ENCODE results near the gene CLEC17A. TPM values are rescaled to one million over a fixed set of nuclear protein-coding genes. Genes with fewer than 3 reads are reported as not detected.
"Not testable (repeated sequence)": the region's sequence is repeated elsewhere in the genome, so short reads cannot be mapped to it uniquely, and the experiment has no call there.

The CLEC17A gene
- total RNA-seq, 1 donor from 2014 or later = 0.08 TPM

- no peak for TF ChIP-seq CTCF (IDR thresholded peaks at IDR 0.05; ENCODE audit: insufficient read depth, low read length, poor library complexity, severe bottlenecking)
- no peak overlapping the region for H3K4me3 ChIP-seq (ENCODE audit: low read depth, low read length)
- H3K27me3 ChIP-seq (ENCODE audit: control insufficient read depth, insufficient read depth, low read length) = no peaks in the 10 kb centered on the region
- DNase-seq (ENCODE audit: low read depth) = no peak
- no peaks in the 10 kb centered on the region for H3K36me3 ChIP-seq (ENCODE audit: control insufficient read depth, insufficient read depth, low read length)
Measured at GRCh38 chr19:14575428-14575980, 7.4 kb upstream of the CLEC17A start.

- no peak for TF ChIP-seq CTCF (IDR thresholded peaks at IDR 0.05; ENCODE audit: insufficient read depth, low read length, poor library complexity, severe bottlenecking)
- no peak for DNase-seq (ENCODE audit: low read depth)
- no peak overlapping the region for H3K4me3 ChIP-seq (ENCODE audit: low read depth, low read length)
- no peaks in the 10 kb centered on the region for H3K36me3 ChIP-seq (ENCODE audit: control insufficient read depth, insufficient read depth, low read length)
- H3K27me3 ChIP-seq (ENCODE audit: control insufficient read depth, insufficient read depth, low read length) = no peaks in the 10 kb centered on the region
Measured at GRCh38 chr19:14576363-14576762, 6.5 kb upstream of the CLEC17A start.

GRCh38 chr19:14577264-14577663 lies 5.6 kb upstream of the CLEC17A start:
- Histone ChIP-seq H3K27me3 (ENCODE audit: control insufficient read depth, insufficient read depth, low read length) (no peaks in the 10 kb centered on the region), H3K36me3 (ENCODE audit: control insufficient read depth, insufficient read depth, low read length) (no peaks in the 10 kb centered on the region), H3K4me3 (ENCODE audit: low read depth, low read length) (no peak overlapping the region)
- no peak for DNase-seq (ENCODE audit: low read depth)
- TF ChIP-seq CTCF (IDR thresholded peaks at IDR 0.05; ENCODE audit: insufficient read depth, low read length, poor library complexity, severe bottlenecking) = no peak

- no peak overlapping the region for H3K4me3 ChIP-seq (ENCODE audit: low read depth, low read length)
- H3K27me3 ChIP-seq (ENCODE audit: control insufficient read depth, insufficient read depth, low read length) = no peaks in the 10 kb centered on the region
- no peak for DNase-seq (ENCODE audit: low read depth)
- no peak for TF ChIP-seq CTCF (IDR thresholded peaks at IDR 0.05; ENCODE audit: insufficient read depth, low read length, poor library complexity, severe bottlenecking)
- H3K36me3 ChIP-seq (ENCODE audit: control insufficient read depth, insufficient read depth, low read length) = no peaks in the 10 kb centered on the region
Measured at GRCh38 chr19:14577885-14578427, 4.9 kb upstream of the CLEC17A start.

GRCh38 chr19:14580623-14581237 lies 2.2 kb upstream of the CLEC17A start:
- H3K4me3 ChIP-seq (ENCODE audit: low read depth, low read length) = no peak overlapping the region
- no peak for DNase-seq (ENCODE audit: low read depth)
- H3K27me3 ChIP-seq (ENCODE audit: control insufficient read depth, insufficient read depth, low read length) = no peaks in the 10 kb centered on the region
- no peak for TF ChIP-seq CTCF (IDR thresholded peaks at IDR 0.05; ENCODE audit: insufficient read depth, low read length, poor library complexity, severe bottlenecking)
- H3K36me3 ChIP-seq (ENCODE audit: control insufficient read depth, insufficient read depth, low read length) = no peaks in the 10 kb centered on the region

GRCh38 chr19:14584372-14584771 lies 1.5 kb downstream of the CLEC17A start:
- H3K4me3 ChIP-seq (ENCODE audit: low read depth, low read length); H3K36me3 ChIP-seq (ENCODE audit: control insufficient read depth, insufficient read depth, low read length); H3K27me3 ChIP-seq (ENCODE audit: control insufficient read depth, insufficient read depth, low read length); DNase-seq (ENCODE audit: low read depth): not testable (repeated sequence)

GRCh38 chr19:14585187-14585586 lies 2.3 kb downstream of the CLEC17A start:
- not testable (repeated sequence) for H3K4me3 ChIP-seq (ENCODE audit: low read depth, low read length); H3K36me3 ChIP-seq (ENCODE audit: control insufficient read depth, insufficient read depth, low read length); DNase-seq (ENCODE audit: low read depth); H3K27me3 ChIP-seq (ENCODE audit: control insufficient read depth, insufficient read depth, low read length)

GRCh38 chr19:14589433-14589832 lies 6.5 kb downstream of the CLEC17A start:
- not testable (repeated sequence) for H3K27me3 ChIP-seq (ENCODE audit: control insufficient read depth, insufficient read depth, low read length); H3K36me3 ChIP-seq (ENCODE audit: control insufficient read depth, insufficient read depth, low read length); DNase-seq (ENCODE audit: low read depth); H3K4me3 ChIP-seq (ENCODE audit: low read depth, low read length)
